CD4-positive, alpha-beta T cell treated with Interleukin-6 for 4 hours (primary cell): ENCODE results near the gene ZNF200.

Experiments
- DNase-seq: peaks from one replicate; pipeline ENCODE4 v3.0.0-alpha.2; 2020; ENCODE audit warnings: mixed read lengths

Gene ZNF200

GRCh38 chr16:3173892-3174617 lies 60.9 kb downstream of the ZNF200 start:
- DNase-seq, result no peak
